Measurements from ENCODE around the gene CCDC93.

Gene CCDC93

GRCh38 chr2:117918608-117919007 lies 95.3 kb downstream of the CCDC93 start:
- no peak for DNase-seq (ENCODE audit: low read depth, low spot score)
- H3K4me3 ChIP-seq (ENCODE audit: low read depth, low read length) = no peak overlapping the region
- TF ChIP-seq CTCF (IDR thresholded peaks at IDR 0.05; ENCODE audit: insufficient read depth, low read length, missing control alignments) = no peak
- ChIA-PET POLR2A (no interaction called here), CTCF (interaction anchor here (0.7 to 4.2 kb wide), 10 partner anchors 22 to 105 kb away, joined by 3 to 26 read pairs (median 4); partner anchors contain the start of gene DDX18)

GRCh38 chr2:117917223-117917917 lies 96.5 kb downstream of the CCDC93 start:
- CTCF ChIA-PET = interaction anchor here (1.1 to 4.2 kb wide), 6 partner anchors 80 to 103 kb away, joined by 3 to 26 read pairs (median 8); partner anchors contain the start of gene DDX18
- peak; percentile 38 for TF ChIP-seq CTCF (IDR thresholded peaks at IDR 0.05; ENCODE audit: insufficient read depth, low read length, missing control alignments)

GRCh38 chr2:117902933-117903332 lies 110.9 kb downstream of the CCDC93 start:
- H3K4me3 ChIP-seq (ENCODE audit: low read depth, low read length) = no peak overlapping the region
- POLR2A ChIA-PET = no interaction called here
- DNase-seq (ENCODE audit: low read depth, low spot score) = no peak
- CTCF ChIA-PET = interaction anchor here (1.2 to 1.5 kb wide), 2 partner anchors 10 to 100 kb away, joined by 3 to 5 read pairs; no protein-coding TSS in a partner anchor
- no peak for TF ChIP-seq CTCF (IDR thresholded peaks at IDR 0.05; ENCODE audit: insufficient read depth, low read length, missing control alignments)

More at GRCh38 chr2:117917223-117917917, 96.5 kb downstream of the CCDC93 start:
- POLR2A ChIA-PET = no interaction called here
- H3K4me3 ChIP-seq (ENCODE audit: low read depth, low read length) = no peak overlapping the region
- no peak for DNase-seq (ENCODE audit: low read depth, low spot score)

- no peak overlapping the region for H3K4me3 ChIP-seq (ENCODE audit: low read depth, low read length)
- no peak for TF ChIP-seq CTCF (IDR thresholded peaks at IDR 0.05; ENCODE audit: insufficient read depth, low read length, missing control alignments)
- ChIA-PET CTCF (interaction anchor here (0.5 to 1.5 kb wide), 2 partner anchors 50 to 74 kb away, joined by 3 read pairs; partner anchors contain the start of gene DDX18), POLR2A (no interaction called here)
- DNase-seq (ENCODE audit: low read depth, low spot score) = no peak
These were observed 125.0 kb downstream of the CCDC93 start for GRCh38 chr2:117888897-117889296.

GRCh38 chr2:117885308-117885707 lies 128.6 kb downstream of the CCDC93 start:
- CTCF ChIA-PET = interaction anchor here (1.0 kb wide), 1 partner anchor 118 kb away, joined by 3 read pairs; no protein-coding TSS in a partner anchor
- POLR2A ChIA-PET = no interaction called here
- TF ChIP-seq CTCF (IDR thresholded peaks at IDR 0.05; ENCODE audit: insufficient read depth, low read length, missing control alignments) = no peak
- no peak for DNase-seq (ENCODE audit: low read depth, low spot score)
- H3K4me3 ChIP-seq (ENCODE audit: low read depth, low read length) = no peak overlapping the region

GRCh38 chr2:117879003-117879402 lies 134.9 kb downstream of the CCDC93 start:
- no peak overlapping the region for H3K4me3 ChIP-seq (ENCODE audit: low read depth, low read length)
- no peak for DNase-seq (ENCODE audit: low read depth, low spot score)
- POLR2A ChIA-PET = no interaction called here
- TF ChIP-seq CTCF (IDR thresholded peaks at IDR 0.05; ENCODE audit: insufficient read depth, low read length, missing control alignments) = no peak
- CTCF ChIA-PET = no interaction called here

Measured in AG04449 (cell line).